MCF 10A (cell line): ENCODE data around the gene ZMAT2. TPM values are rescaled to one million over a fixed set of nuclear protein-coding genes. Genes with fewer than 3 reads are reported as not detected.
A peak's percentile ranks its signal among the peaks of the same experiment; 100 is the strongest.

Experiments
- BruUV-seq: library from RNA; stranded (reverse); fragments of 400-500 nt; replicated peaks from 2 replicates; lab custom pipeline; 2021; lab: Mats Ljungman, UMichigan
- CTCF ChIA-PET: fragments of 300-600 bp; sonication (Branson Sonifier 250); formaldehyde crosslinking; extraction: SDS; loops from one replicate; lab custom pipeline; 2021; ENCODE audit warnings: antibody characterized with exemption, inconsistent platforms; lab: Yijun Ruan, JAX
- POLR2A ChIA-PET: fragments of 300-600, 350-650 bp; sonication (Branson Sonifier 250); formaldehyde crosslinking; extraction: SDS; loops from one replicate; lab custom pipeline; 2020; ENCODE audit warnings: antibody characterized with exemption, inconsistent platforms; lab: Yijun Ruan, JAX
- DNase-seq: peaks from one replicate; pipeline ENCODE4 v3.0.0-alpha.2; 2018; ENCODE audit not compliant: unreplicated experiment
- H3K27ac Mint-ChIP-seq: one replicate; pipeline ENCODE4 v1.8.0; 2022; ENCODE audit warnings: mild to moderate bottlenecking, low read depth, mixed read lengths; ENCODE audit not compliant: unreplicated experiment
- H3K27me3 Mint-ChIP-seq: one replicate; pipeline ENCODE4 v1.8.0; 2022; ENCODE audit warnings: mixed read lengths; ENCODE audit not compliant: insufficient read depth, unreplicated experiment
- H3K36me3 Mint-ChIP-seq: one replicate; pipeline ENCODE4 v1.8.0; 2022; ENCODE audit warnings: mild to moderate bottlenecking, moderate library complexity, mixed read lengths; ENCODE audit not compliant: insufficient read depth, unreplicated experiment
- H3K4me1 Mint-ChIP-seq: one replicate; pipeline ENCODE4 v1.8.0; 2022; ENCODE audit warnings: mixed read lengths; ENCODE audit not compliant: insufficient read depth, unreplicated experiment
- H3K4me3 Mint-ChIP-seq: one replicate; pipeline ENCODE4 v1.8.0; 2022; ENCODE audit warnings: mild to moderate bottlenecking, moderate library complexity, mixed read lengths; ENCODE audit not compliant: unreplicated experiment
- H3K9me3 Mint-ChIP-seq: one replicate; pipeline ENCODE4 v1.8.0; 2022; ENCODE audit warnings: mixed read lengths; ENCODE audit not compliant: unreplicated experiment
- intact Hi-C: fragments of 100-400 bp; cut with micrococcal nuclease; formaldehyde crosslinking; loops from 2 replicates; pipeline ENCODE4 v1.14.1; 2022
- total RNA-seq: library from RNA; stranded (reverse); gene quantifications from 2 replicates; pipeline ENCODE4 v1.2.3, GENCODE V29; 2022
- TF ChIP-seq, protein P1 (sequence below): fragments of 200-600 bp; IDR thresholded peaks from one replicate; pipeline ENCODE4 v1.8.0; 2022; ENCODE audit warnings: antibody characterized with exemption, mild to moderate bottlenecking; ENCODE audit not compliant: unreplicated experiment

The ZMAT2 gene
- total RNA-seq, 1 experiment from 2014 or later: 54.9 TPM

GRCh38 chr5:140673187-140673976, 26.9 kb upstream of the ZMAT2 start, which contains the start of gene DND1:
Gene DND1 (minus strand): TSS chr5:140673576. CDS start chr5:140673542, 34 bp downstream.
- H3K9me3 Mint-ChIP-seq: no peaks in the 10 kb centered on the region
- intact Hi-C loops: no loop called here
- peaks cover 76% of the 10 kb centered on the region for H3K36me3 Mint-ChIP-seq
- no peak within 1 kb of the TSS for H3K4me3 Mint-ChIP-seq
- H3K4me1 Mint-ChIP-seq: no peaks in the 10 kb centered on the region
- ChIA-PET CTCF (no interaction called here), POLR2A (interaction anchor here (0.6 to 4.1 kb wide), 6 partner anchors 10 to 31 kb away, joined by 3 to 43 read pairs (median 3); partner anchors contain the start of genes HARS1, HARS2, IK and NDUFA2)
- no peak for DNase-seq
- no peaks in the 10 kb centered on the region for H3K27me3 Mint-ChIP-seq
- no TSS peak for BruUV-seq
- TF ChIP-seq, protein P1, sequence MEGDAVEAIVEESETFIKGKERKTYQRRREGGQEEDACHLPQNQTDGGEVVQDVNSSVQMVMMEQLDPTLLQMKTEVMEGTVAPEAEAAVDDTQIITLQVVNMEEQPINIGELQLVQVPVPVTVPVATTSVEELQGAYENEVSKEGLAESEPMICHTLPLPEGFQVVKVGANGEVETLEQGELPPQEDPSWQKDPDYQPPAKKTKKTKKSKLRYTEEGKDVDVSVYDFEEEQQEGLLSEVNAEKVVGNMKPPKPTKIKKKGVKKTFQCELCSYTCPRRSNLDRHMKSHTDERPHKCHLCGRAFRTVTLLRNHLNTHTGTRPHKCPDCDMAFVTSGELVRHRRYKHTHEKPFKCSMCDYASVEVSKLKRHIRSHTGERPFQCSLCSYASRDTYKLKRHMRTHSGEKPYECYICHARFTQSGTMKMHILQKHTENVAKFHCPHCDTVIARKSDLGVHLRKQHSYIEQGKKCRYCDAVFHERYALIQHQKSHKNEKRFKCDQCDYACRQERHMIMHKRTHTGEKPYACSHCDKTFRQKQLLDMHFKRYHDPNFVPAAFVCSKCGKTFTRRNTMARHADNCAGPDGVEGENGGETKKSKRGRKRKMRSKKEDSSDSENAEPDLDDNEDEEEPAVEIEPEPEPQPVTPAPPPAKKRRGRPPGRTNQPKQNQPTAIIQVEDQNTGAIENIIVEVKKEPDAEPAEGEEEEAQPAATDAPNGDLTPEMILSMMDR: no peak
- no peak within 1 kb of the TSS for H3K27ac Mint-ChIP-seq

GRCh38 chr5:140674211-140674610, 26.0 kb upstream of the ZMAT2 start:
- TF ChIP-seq, protein P1: no peak
- DNase-seq: peak; percentile 11
- intact Hi-C loops: no loop called here
- POLR2A ChIA-PET: interaction anchor here (0.8 to 4.1 kb wide), 4 partner anchors 10 to 26 kb away, joined by 3 to 43 read pairs (median 14); partner anchors contain the start of genes HARS1, HARS2, IK and NDUFA2
- H3K27me3 Mint-ChIP-seq: no peaks in the 10 kb centered on the region
- H3K9me3 Mint-ChIP-seq: no peaks in the 10 kb centered on the region
- BruUV-seq: no TSS peak
- no peak overlapping the region for H3K4me3 Mint-ChIP-seq
- peaks cover 76% of the 10 kb centered on the region for H3K36me3 Mint-ChIP-seq
- H3K27ac Mint-ChIP-seq: no peak overlapping the region
- H3K4me1 Mint-ChIP-seq: no peaks in the 10 kb centered on the region
- CTCF ChIA-PET: interaction anchor here (0.6 to 1.3 kb wide), 5 partner anchors 8 to 175 kb away, joined by 3 to 4 read pairs (median 3); partner anchors contain the start of genes HARS1 and HARS2

DNA sequence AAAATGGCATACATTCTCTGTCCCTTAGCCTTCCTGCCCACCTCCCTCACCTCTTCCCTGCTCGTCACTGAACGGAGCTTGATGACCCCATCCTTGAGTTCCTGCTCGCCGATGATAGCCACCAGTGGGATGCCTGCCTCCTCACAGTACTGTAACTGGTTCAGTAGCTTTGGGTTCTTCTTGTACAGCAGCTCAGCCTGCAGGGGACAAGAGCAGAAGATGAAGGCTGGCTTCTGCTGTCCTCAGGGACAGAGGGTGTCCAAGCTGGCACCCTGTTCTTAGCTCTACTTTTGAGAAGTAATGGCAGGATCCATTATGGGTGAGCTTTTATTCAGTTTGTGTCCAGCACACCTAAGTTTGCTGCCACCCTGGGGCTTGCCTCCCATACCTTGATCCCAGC, 25.6 kb upstream of the ZMAT2 start:
- no TSS peak for BruUV-seq
- ChIA-PET CTCF (interaction anchor here (0.6 to 1.3 kb wide), 7 partner anchors 8 to 174 kb away, joined by 3 to 4 read pairs (median 3); partner anchors contain the start of genes HARS1, HARS2 and TMCO6), POLR2A (interaction anchor here (0.6 to 4.1 kb wide), 6 partner anchors 11 to 341 kb away, joined by 3 to 43 read pairs (median 3); partner anchors contain the start of genes HARS1, HARS2 and WDR55)
- H3K36me3 Mint-ChIP-seq: peaks cover 76% of the 10 kb centered on the region
- TF ChIP-seq, protein P1: no peak
- no peaks in the 10 kb centered on the region for H3K27me3 Mint-ChIP-seq
- intact Hi-C loops: no loop called here
- H3K27ac Mint-ChIP-seq: no peak overlapping the region
- no peak overlapping the region for H3K4me3 Mint-ChIP-seq
- no peaks in the 10 kb centered on the region for H3K4me1 Mint-ChIP-seq
- no peak for DNase-seq
- no peaks in the 10 kb centered on the region for H3K9me3 Mint-ChIP-seq

DNA sequence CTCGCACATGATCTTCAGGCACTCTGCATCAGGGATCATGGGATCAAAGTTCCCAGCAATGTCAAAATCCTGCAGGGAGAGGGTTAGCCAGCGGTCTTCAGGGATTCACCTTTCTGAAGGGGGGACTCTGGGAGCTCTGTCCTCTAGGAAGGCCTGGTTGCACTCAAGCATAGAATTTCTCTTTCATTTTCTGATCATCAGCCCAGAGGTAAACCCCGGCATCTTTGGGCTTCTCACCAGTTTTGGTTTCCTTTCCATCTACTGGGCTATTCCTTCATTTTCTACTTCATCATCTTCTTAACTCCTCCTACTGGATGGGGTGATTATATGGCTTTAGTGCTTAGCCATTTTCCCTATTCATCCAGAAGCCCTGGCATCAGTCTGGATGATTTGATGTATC, 22.3 kb upstream of the ZMAT2 start:
- no peak overlapping the region for H3K4me3 Mint-ChIP-seq
- TF ChIP-seq, protein P1: no peak
- no peaks in the 10 kb centered on the region for H3K9me3 Mint-ChIP-seq
- no peaks in the 10 kb centered on the region for H3K4me1 Mint-ChIP-seq
- BruUV-seq: no TSS peak
- peaks cover 74% of the 10 kb centered on the region for H3K36me3 Mint-ChIP-seq
- intact Hi-C loops: no loop called here
- ChIA-PET CTCF (no interaction called here), POLR2A (interaction anchor here (0.9 to 3.8 kb wide), 4 partner anchors 13 to 45 kb away, joined by 3 to 24 read pairs (median 9); partner anchors contain the start of genes CD14, HARS1, HARS2 and IK)
- DNase-seq: no peak
- no peak overlapping the region for H3K27ac Mint-ChIP-seq
- no peaks in the 10 kb centered on the region for H3K27me3 Mint-ChIP-seq
